Stimulated activated CD8-positive, alpha-beta memory T cell treated with anti-CD3 and anti-CD28 coated beads, Interleukin-12 subunit alpha, Interleukin-12 subunit beta, amount 100 ng/mL, for 24 hours (primary cell): ENCODE results near the gene NCKAP1.

Experiments used
- DNase-seq: peaks from one replicate; pipeline ENCODE4 v3.0.0-alpha.2; 2020; ENCODE audit errors: extremely low read depth

NCKAP1 gene

DNA sequence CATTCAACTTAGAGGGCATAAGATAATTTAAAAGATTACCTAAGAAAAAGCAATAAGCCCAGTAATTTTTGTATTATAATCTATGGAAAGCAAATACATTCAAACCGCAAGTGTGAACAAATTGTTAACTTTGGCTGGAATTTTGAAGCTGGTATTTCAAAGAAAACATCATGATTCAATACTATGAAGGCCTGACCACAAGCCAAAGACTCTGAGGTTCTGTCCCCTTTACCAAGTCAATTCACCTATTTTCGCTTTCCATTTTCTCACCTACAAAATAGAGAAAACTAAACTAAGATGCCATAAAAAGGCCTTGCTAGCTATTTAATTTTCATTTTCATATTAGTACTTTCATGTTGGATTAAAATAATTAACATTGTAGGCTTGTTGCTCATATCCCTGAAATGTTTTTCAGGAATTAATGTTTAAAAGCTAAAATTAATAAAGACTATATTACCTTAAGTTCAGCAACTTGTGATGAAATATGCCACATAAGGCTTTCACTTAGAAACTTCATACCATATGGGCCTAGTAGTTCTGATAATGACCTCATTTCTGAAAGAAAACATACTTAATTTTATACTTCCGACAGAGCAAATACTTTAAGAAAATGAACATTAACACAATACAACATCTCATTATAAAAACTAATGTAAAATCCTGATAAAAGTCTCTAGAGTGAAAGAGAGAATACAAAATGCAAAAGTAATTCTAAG lies 86.2 kb downstream of the NCKAP1 start:
- no peak for DNase-seq

DNA sequence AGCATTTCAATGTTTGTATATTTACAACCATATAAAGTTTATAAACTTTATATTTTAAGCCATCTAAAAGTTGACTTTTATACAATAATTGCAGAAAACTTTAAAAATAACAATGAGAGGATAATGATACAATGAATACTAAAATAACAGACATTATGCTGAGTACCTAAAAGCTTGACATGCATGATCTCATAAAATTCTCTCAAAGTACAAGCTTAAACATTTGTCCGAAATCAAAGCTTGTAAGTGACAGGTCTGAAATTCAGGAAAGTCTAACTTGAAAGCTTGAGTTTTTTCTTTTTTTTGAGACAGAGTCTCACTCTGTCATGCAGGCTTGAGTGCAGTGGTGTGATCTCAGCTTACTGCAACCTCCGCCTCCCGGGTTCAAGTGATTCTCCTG lies 87.7 kb downstream of the NCKAP1 start:
- DNase-seq: no peak

DNA sequence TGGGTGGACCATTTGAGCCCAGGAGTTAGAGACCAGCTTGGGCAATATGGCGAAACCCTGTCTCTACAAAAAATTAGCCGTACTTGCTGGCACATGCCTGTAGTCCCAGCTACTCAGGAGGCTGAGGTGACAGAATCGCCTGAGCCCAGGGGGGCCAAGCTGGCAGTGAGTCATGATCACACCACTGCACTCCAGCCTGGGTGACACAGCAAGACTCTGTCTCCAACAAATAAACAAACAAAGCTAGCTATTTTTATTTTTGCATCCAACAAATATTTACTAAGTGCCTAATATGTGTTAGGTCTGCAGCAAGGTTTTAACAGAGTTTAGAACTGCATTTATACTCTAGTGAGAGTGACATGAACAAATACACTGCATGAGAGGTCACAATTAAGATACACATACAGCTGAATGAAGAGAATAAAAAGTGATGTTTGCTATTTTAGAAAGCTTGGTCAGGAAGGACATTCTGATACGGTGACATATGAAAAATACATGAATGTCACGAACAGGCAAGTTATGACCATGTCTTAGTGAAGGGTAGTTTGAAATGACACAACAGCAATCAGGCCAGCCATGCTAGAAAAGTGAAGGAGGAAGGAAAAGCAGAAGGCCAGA lies 88.6 kb downstream of the NCKAP1 start:
- DNase-seq: no peak

DNA sequence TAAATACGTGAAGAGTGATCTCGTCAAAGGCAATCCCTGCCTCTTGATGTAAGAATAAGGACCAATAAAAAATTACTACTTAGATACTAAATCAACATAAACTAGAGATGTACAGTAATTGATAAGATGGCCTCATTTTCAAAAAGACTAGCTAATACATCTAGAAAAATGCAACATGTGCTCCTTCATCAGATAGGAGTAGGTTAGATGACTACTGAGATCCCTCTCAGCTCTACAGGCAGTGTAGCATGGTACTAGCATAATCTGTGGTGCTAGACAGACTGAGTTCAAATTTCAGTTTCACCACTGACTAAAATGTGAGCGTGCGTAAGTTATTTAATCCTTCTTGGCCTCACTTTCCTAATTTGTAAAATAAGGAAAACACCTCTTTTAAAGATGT lies 89.2 kb downstream of the NCKAP1 start:
- no peak for DNase-seq

- no peak for DNase-seq
These were observed 91.3 kb downstream of the NCKAP1 start for GRCh38 chr2:182946958-182947369.

- no peak for DNase-seq
These were observed 94.9 kb downstream of the NCKAP1 start for GRCh38 chr2:182943339-182943738.

GRCh38 chr2:182942756-182943155 lies 95.5 kb downstream of the NCKAP1 start:
- no peak for DNase-seq

DNA sequence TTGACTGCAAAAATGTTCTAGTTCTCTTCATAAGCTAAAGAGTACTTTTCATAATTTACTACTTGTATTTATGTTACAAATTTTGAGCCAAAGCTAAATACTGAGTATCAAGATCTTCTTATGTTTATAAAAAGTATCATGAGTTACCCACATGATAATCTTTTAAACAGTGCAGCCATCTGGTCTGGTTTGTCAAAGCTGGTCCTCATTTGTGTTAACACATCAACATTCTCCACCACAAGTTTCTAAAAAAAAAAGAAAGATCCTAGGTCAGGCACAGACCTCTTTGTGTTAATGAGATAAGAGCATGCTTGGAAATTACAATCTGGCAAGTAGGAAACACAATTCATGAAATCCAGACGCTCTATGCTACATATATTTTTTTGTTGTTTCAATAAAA lies 96.3 kb downstream of the NCKAP1 start:
- no peak for DNase-seq

DNA sequence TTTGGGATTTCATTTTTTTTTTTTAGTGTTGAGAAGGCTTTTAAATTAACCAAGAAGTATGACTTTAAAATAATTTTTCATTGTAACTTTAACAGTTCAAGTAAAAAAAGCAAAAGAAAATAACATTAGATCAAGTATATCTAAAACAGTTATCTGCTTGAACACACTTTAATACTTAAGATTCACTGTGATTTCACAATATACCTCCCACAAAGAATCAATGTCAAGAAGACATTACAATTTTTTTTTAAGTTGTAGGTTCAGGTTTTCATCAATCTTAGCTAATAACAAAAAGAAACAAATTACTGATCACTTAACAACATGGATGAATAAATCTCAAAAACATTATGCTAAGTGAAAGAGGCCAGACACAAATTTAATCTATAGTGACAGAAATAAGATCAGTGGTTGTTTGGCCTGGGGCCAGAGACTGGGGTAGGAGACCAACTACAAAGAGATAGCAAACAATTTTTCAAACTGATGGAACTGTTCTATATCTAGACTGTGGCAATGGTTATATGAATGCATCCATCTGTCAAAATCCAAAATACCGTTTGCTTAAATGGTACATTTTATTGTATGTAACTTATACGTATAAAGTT lies 97.0 kb downstream of the NCKAP1 start:
- DNase-seq: no peak

DNA sequence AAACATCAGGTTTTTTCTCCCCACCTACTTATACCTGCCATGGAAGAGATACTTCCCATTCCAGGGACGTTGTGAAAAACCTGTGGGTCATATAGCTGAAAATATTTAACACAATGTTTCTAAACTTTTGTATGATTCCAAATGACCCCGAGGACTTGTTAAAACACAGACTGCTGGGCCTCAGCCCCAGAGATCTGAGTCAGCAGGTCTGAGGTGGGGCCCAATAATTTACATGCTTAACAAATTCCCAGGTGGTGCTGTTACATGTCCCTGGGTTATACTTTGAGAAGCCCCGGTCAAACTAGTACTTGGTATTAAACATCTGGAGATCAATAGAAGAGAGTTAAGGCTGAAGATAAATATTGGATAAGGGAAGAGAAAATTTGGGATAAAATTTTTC lies 100.4 kb downstream of the NCKAP1 start:
- no peak for DNase-seq

DNA sequence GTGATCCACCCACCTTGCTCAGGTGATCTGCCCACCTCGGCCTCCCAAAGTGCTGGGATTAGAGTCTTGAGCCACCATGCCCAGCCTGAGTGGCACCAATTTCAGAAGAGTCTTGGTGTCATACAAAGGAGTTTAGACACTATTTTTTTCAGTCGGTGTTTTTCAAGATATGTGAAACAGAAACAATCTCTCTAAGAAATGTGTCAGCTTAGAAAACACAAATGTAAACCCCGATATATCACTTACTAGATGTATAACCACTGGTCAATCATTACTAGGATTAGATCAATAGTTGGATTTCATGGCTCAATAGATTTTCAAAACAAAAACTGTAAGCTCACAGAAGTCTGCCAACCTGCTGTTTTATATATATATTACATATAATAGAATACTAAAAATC lies 104.6 kb downstream of the NCKAP1 start:
- no peak for DNase-seq

DNA sequence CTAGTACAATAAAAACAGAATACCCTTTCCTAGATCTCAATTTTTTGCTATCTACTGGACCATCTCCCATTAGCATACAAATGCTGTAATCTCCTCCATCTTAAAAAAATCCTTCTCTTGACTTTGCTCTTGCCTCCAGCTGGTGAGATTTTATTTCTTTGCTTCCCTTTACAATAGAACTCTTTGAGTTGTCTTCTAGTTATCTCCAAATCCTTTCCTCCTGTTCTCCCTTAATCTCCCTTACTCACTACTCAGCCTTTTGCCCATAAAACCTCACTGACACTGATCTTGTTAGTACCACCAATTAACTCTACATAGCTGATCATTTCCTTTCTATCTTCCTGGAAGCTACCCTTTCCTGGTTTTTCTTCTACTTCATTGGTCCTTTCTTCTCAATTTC lies 108.3 kb downstream of the NCKAP1 start:
- no peak for DNase-seq

DNA sequence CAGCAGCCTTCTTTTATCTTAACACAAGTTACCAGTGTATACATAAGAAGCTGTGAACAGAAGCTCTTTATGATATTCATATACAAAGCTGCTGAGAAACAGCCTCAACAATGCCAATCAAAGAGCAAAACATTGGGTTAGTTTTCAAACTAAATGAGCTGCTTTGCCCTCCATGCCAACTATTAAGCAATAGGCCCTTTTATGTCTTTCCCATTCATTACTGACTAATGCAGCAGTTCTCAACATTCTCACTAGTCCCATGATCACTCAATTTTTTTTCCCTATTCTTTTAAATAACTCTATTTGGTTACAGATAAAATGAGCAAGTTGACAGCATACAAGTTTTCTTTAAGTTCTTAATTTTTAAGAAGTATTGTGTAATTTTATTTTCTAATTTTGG lies 114.0 kb downstream of the NCKAP1 start:
- DNase-seq: no peak

DNA sequence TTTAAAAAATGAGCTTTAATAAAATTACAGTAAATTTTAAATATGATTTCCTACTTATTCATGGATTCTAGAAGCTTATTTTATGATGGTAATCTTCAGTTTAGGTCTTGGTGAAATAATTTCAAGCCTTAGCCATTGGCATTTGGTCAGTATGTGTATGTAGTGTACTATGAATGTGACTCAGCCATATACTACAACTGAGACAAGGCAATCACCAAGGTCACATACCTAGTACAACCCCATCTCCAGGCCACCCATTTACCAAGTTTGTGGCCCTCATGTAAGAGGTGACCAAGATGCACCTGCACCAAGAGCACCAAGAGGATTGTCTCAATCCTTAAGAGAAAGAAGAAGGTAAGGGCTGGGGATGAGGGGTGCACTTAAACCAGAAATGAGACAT lies 117.0 kb downstream of the NCKAP1 start:
- no peak for DNase-seq

DNA sequence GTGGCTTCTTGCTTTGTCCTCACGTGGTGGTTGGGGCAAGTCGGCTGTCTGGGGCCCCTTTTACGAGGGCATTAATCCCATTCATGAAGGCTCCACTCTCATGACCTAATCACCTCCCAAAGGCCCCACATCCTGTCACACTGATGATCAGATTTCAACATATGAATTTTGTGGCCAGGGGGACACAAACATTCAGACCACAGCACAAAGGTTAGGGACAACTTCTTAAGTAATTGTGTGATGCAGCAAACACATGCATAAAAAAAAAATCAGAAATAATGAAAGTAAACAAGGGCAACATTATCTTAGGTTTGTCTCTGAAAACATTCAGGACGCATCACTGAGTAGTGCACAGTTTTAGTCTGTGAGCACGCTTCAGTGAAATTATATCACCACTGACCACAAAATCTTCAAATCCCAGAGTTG lies 117.6 kb downstream of the NCKAP1 start:
- DNase-seq: no peak

DNA sequence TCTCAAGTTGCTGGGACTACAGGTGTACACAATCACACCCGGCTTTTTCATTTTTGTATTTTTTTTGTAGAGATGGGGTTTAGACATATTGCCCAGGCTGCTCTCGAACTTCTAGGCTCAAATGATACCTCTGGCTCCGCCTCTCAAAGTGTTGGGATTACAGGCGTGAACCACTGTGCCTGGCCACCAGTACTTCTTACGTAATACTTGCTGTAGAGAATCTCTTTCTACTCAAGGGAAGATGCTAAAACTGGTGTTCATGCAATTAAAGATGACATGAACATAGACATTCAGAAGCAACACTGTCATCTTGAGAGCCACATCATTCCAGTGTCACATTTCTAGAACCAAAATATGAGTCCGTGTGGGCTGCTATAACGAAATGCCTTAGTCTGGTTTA lies 118.2 kb downstream of the NCKAP1 start:
- DNase-seq: no peak

DNA sequence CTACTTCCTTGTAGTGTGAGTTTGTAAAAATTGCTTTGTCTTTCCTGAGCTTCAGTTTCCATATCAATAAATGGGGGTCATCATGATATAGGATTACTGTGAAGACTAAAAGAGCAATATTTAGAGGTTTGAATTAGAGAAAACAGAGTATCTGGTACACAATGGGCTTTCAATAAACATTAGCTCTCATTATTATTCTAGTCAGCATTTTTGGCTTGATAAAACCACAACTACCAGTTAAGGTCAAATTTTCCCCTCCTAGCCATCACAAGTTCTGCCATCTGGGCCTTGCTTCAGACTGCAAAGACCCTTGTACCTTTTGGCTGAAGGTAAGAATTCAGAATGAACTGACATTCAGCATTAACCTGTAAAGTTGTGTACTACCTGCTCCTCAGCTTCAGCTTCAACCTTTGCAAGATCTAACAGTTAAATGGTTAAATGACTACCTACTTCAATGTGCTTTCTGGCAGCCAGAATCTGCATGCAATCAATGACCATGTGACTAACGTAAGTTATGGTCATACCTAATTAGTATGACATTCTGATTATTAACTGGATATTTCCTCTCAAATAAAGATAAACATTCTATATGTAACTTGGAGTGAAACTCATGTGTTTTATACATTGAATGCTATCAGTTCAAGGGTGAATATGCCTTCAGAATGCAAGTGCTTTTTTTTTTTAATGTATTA lies 119.2 kb downstream of the NCKAP1 start:
- DNase-seq: no peak

GRCh38 chr2:182917924-182918323 lies 120.3 kb downstream of the NCKAP1 start:
- no peak for DNase-seq

GRCh38 chr2:182916417-182916816 lies 121.8 kb downstream of the NCKAP1 start:
- DNase-seq: no peak

DNA sequence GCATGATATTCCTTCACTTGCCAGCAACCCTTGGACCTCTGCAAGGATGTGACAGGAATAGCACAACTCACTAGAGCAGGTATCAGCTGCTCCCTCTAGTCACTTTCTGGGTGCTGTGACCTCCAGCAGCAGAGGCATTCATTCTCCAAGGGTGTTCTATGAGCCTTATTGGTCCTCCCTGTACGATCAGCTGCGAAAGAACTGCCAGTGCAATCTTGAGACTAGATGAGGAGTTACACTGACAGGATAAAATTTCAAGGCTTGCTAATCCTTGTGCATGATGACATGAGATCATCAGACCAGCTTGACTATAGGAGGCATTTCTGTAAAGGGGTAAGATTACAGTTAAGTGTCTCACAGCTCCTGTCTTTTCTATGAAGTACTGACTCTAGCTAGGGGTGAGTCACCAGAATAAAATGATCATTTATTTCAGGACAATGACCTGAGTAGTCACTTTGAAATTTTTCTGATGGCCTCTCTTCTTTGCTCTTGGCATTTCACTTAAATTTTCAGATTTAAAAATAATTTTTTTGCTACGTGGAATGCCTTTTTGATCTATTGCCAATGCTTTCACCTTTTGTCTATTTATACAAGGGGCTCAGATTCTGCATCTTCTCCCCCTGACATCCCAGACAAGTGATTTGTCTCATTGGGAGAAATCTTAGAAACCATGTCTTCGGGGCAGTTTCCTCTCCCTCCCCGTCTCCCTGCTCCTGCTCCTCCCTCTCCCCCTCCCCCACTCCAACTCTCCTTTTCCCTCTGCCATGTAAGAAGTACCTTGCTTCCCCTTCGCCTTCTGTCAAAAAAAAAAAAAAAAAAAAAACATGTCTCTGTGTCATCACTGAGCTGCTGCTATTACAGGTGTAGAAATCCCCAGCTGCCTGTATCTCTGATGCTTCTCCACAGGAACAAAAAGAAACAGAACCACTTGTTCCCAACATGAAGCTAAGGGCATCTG lies 122.6 kb downstream of the NCKAP1 start:
- DNase-seq: no peak

DNA sequence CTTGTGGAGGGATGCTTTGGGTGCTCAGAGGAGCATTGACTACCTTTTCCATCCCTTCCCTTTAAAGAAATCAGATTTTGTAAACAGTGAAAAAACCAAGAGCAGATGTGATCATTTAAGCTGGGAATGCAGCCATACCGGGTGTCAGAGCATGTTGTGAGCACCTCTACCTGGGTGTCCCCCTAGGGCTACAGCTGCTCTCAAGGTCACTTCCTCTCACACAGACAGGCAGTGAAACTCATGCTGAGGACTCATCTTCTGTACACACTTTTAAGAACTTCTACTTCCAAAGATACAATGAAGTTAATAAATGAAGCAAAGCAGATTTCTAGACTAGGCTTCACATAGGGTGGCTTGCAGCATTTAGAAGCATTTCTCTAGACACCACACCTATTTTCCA lies 123.4 kb downstream of the NCKAP1 start:
- no peak for DNase-seq

GRCh38 chr2:182913064-182913463 lies 125.2 kb downstream of the NCKAP1 start:
- DNase-seq: no peak
